Panc1 (cell line): ENCODE measurements around the gene CRB2. TPM values are rescaled to one million over a fixed set of nuclear protein-coding genes. Genes with fewer than 3 reads are reported as not detected.

Experiments used
- ATAC-seq: fragments of 200-7000 bp; cut with Tn5 transposase; 2 replicates; pipeline ENCODE4 v1.9.1; 2020; ENCODE audit warnings: mild to moderate bottlenecking, moderate library complexity
- BruUV-seq: library from RNA; stranded (reverse); fragments of 400-500 nt; replicated peaks from 2 replicates; lab custom pipeline; 2021; lab: Mats Ljungman, UMichigan
- CTCF ChIA-PET: fragments of 300-600 bp; sonication (Branson Sonifier 250); formaldehyde crosslinking; loops from one replicate; lab custom pipeline; 2022; ENCODE audit warnings: antibody characterized with exemption; lab: Charles Lee
- POLR2A ChIA-PET: fragments of 300-600 bp; sonication (Branson Sonifier 250); formaldehyde crosslinking; loops from one replicate; lab custom pipeline; 2022; ENCODE audit warnings: antibody characterized with exemption; lab: Charles Lee
- DNase-seq: peaks from one replicate; pipeline ENCODE4 v3.0.0-alpha.2; 2010; ENCODE audit warnings: low read depth, low spot score
- H3K27ac ChIP-seq: 2 replicates; pipeline ENCODE4 v1.5.1; 2011; ENCODE audit warnings: mild to moderate bottlenecking, low read length, inconsistent platforms
- H3K27me3 ChIP-seq: fragments of 200-500 bp; sonication (Bioruptor generic); 2 replicates; pipeline ENCODE4 v1.6.0; 2014; ENCODE audit warnings: low read length, inconsistent platforms; ENCODE audit not compliant: control insufficient read depth, insufficient read depth
- H3K36me3 ChIP-seq: fragments of 200-500 bp; sonication (Bioruptor generic); 2 replicates; pipeline ENCODE4 v1.5.1; 2014; ENCODE audit warnings: inconsistent platforms, mild to moderate bottlenecking, low read length, moderate library complexity; ENCODE audit not compliant: control insufficient read depth, insufficient read depth
- H3K4me1 ChIP-seq: 2 replicates; pipeline ENCODE4 v1.5.1; 2011; ENCODE audit warnings: inconsistent platforms, mild to moderate bottlenecking, low read length, moderate library complexity; ENCODE audit not compliant: control insufficient read depth, insufficient read depth
- H3K4me3 ChIP-seq, 2 experiments: 2 replicates each; pipeline ENCODE4 v1.5.1; 2011 to 2012; ENCODE audit warnings: low read depth in 2 of 2, low read length in 2 of 2, mild to moderate bottlenecking in 2 of 2, inconsistent platforms in 1 of 2, moderate library complexity in 1 of 2
- H3K9me3 ChIP-seq: fragments of 200-500 bp; sonication (Bioruptor generic); 2 replicates; pipeline ENCODE4 v1.5.1; 2014; ENCODE audit warnings: low read depth, mild to moderate bottlenecking, inconsistent platforms, low read length, moderate library complexity; ENCODE audit not compliant: control insufficient read depth, insufficient read depth
- POLR2AphosphoS5 ChIP-seq: IDR thresholded peaks from 2 replicates; pipeline ENCODE4 v1.6.1; 2012; ENCODE audit warnings: mild to moderate bottlenecking, low read depth, low read length, moderate library complexity
- REST ChIP-seq, 2 experiments: IDR thresholded peaks; 2 replicates each; pipeline ENCODE4 v1.6.1; 2011 to 2012; ENCODE audit warnings: low read depth in 2 of 2, control low read depth in 1 of 2, low read length in 1 of 2, mild to moderate bottlenecking in 1 of 2, moderate library complexity in 1 of 2; ENCODE audit not compliant: insufficient read depth in 1 of 2
- SIN3A ChIP-seq: IDR thresholded peaks from 2 replicates; pipeline ENCODE4 v1.6.1; 2012; ENCODE audit warnings: low read depth, mild to moderate bottlenecking, low read length, moderate library complexity, borderline replicate concordance; ENCODE audit not compliant: insufficient read depth
- TCF7L2 ChIP-seq: IDR thresholded peaks from 2 replicates; pipeline ENCODE4 v1.6.1; 2011; ENCODE audit warnings: mild to moderate bottlenecking, low read depth, low read length, inconsistent platforms
- in situ Hi-C: cut with HindIII; loops from 2 replicates; pipeline ENCODE4 v1.10.0; 2016; ENCODE audit warnings: low sequenced_read_pairs, low pct_unique_long_range_greater_than_20kb
- intact Hi-C: fragments of 100-400 bp; cut with micrococcal nuclease; formaldehyde crosslinking; loops from one replicate; pipeline ENCODE4 v1.10.0; 2022; ENCODE audit not compliant: unreplicated experiment
- total RNA-seq: library from RNA; stranded (reverse); gene quantifications from one replicate; pipeline ENCODE4 v1.2.1, GENCODE V29; 2021; ENCODE audit not compliant: unreplicated experiment
- TF ChIP-seq, protein P1 (sequence below): fragments of 450-650 bp; IDR thresholded peaks from 2 replicates; pipeline ENCODE4 v1.5.1; 2017; ENCODE audit warnings: mild to moderate bottlenecking

Gene CRB2
- total RNA-seq, 1 experiment from 2014 or later: 0.05 TPM

DNA sequence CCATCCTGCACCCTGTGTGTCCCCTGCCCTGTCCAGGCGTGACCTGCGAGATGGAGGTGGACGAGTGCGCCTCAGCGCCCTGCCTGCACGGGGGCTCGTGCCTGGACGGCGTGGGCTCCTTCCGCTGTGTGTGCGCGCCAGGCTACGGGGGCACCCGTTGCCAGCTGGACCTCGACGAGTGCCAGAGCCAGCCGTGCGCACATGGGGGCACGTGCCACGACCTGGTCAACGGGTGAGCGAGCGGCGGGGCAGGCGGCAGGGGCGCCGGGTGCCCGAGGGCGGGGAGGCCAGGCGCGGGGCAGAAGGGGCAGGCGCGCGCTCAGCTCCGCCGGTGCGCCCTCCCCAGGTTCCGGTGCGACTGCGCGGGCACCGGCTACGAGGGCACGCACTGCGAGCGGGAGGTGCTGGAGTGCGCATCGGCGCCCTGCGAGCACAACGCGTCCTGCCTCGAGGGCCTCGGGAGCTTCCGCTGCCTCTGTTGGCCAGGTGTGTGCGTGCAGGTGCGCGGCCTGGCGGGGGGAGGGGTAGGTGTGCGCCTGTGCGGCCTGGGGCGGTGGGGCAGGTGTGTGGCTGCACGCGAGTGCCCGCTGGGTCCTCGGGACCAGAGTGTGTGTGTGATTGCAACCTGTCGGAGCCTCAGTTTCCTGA lies 10.0 kb downstream of the CRB2 start:
- no peak overlapping the region for H3K27ac ChIP-seq
- in situ Hi-C loops: no loop called here
- H3K4me3 ChIP-seq: no peak overlapping the region
- CTCF ChIA-PET: no interaction called here
- TF ChIP-seq POLR2AphosphoS5: no peak
- no peak for TF ChIP-seq TCF7L2
- TF ChIP-seq, protein P1, sequence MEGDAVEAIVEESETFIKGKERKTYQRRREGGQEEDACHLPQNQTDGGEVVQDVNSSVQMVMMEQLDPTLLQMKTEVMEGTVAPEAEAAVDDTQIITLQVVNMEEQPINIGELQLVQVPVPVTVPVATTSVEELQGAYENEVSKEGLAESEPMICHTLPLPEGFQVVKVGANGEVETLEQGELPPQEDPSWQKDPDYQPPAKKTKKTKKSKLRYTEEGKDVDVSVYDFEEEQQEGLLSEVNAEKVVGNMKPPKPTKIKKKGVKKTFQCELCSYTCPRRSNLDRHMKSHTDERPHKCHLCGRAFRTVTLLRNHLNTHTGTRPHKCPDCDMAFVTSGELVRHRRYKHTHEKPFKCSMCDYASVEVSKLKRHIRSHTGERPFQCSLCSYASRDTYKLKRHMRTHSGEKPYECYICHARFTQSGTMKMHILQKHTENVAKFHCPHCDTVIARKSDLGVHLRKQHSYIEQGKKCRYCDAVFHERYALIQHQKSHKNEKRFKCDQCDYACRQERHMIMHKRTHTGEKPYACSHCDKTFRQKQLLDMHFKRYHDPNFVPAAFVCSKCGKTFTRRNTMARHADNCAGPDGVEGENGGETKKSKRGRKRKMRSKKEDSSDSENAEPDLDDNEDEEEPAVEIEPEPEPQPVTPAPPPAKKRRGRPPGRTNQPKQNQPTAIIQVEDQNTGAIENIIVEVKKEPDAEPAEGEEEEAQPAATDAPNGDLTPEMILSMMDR: no peak
- TF ChIP-seq SIN3A: no peak
- H3K27me3 ChIP-seq: no peaks in the 10 kb centered on the region
- no TSS peak for BruUV-seq
- POLR2A ChIA-PET: no interaction called here
- H3K9me3 ChIP-seq: no peaks in the 10 kb centered on the region
- DNase-seq (no peak), ATAC-seq (no peak)
- no peaks in the 10 kb centered on the region for H3K4me1 ChIP-seq
- intact Hi-C loops: no loop called here
- H3K36me3 ChIP-seq: no peaks in the 10 kb centered on the region

- in situ Hi-C loops: no loop called here
- intact Hi-C loops: no loop called here
- Histone ChIP-seq H3K27me3 (no peaks in the 10 kb centered on the region), H3K4me1 (no peaks in the 10 kb centered on the region), H3K4me3 (no peak overlapping the region), H3K27ac (no peak overlapping the region), H3K9me3 (no peaks in the 10 kb centered on the region), H3K36me3 (no peaks in the 10 kb centered on the region)
- TF ChIP-seq, protein P1: no peak
- TF ChIP-seq REST (IDR thresholded peaks at IDR 0.05; ENCODE audit: insufficient read depth in 1 of 2, low read depth in 2 of 2, low read length in 1 of 2) (no peak), TCF7L2 (no peak), POLR2AphosphoS5 (no peak), SIN3A (no peak)
- BruUV-seq: no TSS peak
- CTCF ChIA-PET: no interaction called here
- DNase-seq: no peak
- no peak for ATAC-seq
- POLR2A ChIA-PET: no interaction called here
These were observed 12.0 kb downstream of the CRB2 start for GRCh38 chr9:123368023-123368422.
